CD4-positive, alpha-beta T cell treated with Interleukin-12 subunit alpha and Interleukin-12 subunit beta, for 1 hour (primary cell): ENCODE data around the gene LCE2D.

Experiments
- DNase-seq: peaks from one replicate; pipeline ENCODE4 v3.0.0-alpha.2; 2020

The LCE2D gene

DNA sequence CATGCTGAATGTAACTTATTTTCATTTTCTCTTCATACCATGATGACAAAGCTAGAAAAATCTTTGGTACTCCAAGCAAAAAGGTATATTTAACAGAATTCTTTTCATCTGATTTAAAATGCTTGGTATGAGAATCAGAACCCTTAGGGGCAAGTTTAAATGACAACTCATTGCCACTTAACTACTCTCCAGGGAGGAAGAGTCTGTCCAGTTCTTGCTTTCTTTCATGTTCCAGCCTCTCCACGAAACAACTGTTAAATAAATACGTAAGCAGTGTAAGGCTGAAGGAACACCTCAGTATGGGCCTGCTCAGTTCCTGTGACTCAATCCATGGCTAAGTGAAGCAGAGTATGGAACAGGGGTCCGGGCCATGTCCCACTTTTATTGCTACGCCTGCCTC is 36.6 kb downstream of the LCE2D start:
- no peak for DNase-seq

DNA sequence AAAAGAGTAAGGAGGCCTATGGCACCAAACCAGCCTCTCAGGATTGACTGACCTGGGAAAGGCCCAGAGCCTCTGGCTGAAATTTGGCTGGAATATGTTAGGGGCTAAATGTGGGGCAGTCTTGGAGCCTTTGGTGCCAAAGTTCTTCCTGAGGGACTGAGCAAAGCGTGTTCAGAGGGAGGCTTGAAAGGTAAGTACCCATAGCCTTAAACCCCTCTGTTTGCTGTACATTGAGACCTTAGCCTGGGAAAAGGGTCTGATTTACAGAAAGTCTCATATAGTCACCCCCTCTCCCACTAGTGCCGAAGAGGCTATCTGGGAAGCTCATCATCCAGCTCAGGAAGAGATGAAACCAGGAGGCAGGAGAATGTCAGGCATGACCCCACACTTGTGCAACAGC is 44.7 kb downstream of the LCE2D start, which contains the start of gene LCE4A:
LCE4A (plus strand) TSS at position 301 of the 400 bp plus-strand sequence. CDS start 916 bp downstream, outside the sequence.
- DNase-seq = no peak
